HG03439 (cell line): ENCODE measurements around the gene INTS6.

Source experiments
- ATAC-seq: cut with Tn5 transposase; IDR thresholded peaks from one replicate; pipeline ENCODE4 v1.9.1; 2021; ENCODE audit warnings: mild to moderate bottlenecking, moderate library complexity; ENCODE audit not compliant: unreplicated experiment

Gene INTS6

DNA sequence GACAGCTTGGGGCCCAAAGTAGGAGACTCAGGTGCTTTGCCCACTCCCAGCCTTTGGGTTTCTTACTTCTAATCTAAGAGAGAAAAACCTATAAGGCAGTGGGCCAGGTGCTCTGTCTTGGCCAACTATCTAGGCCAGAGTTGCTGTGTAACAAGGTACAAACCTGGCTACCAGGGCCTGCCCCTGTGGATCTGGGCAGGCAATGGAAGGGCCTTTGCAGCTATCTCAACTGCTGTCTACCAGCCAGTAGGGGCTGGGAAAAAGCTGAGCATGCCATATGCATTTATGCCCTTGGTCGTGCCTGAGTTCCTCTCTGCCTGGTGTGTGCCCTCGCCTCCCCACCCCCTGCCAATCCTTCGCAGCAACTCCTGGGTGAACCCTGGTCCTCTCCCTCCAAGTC lies 130.0 kb downstream of the INTS6 start:
- ATAC-seq = no peak

DNA sequence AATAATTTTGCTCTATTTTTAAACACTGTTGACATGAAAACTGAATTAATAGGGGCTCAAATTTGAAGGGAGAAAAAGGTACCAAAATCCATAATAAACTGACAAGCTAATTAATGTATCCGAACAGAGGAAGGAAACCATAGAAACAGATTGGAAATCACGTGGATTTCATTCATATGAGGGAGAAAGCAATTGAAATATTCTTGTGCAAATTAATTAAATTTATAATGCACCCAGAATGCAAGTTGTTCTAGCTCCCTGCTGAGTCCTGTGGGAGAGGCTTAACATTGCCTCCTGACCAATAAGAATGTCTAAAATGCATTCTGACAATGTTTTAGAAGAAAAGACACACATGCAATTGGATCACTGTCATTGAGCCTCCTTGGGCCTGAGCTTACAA lies 131.0 kb downstream of the INTS6 start:
- ATAC-seq = no peak

GRCh38 chr13:51318876-51319275 lies 134.0 kb downstream of the INTS6 start:
- no peak for ATAC-seq

GRCh38 chr13:51318015-51318414 lies 134.8 kb downstream of the INTS6 start:
- ATAC-seq = no peak

GRCh38 chr13:51317262-51317661 lies 135.6 kb downstream of the INTS6 start:
- no peak for ATAC-seq

- no peak for ATAC-seq
These were observed 139.2 kb downstream of the INTS6 start for GRCh38 chr13:51313619-51314018.

DNA sequence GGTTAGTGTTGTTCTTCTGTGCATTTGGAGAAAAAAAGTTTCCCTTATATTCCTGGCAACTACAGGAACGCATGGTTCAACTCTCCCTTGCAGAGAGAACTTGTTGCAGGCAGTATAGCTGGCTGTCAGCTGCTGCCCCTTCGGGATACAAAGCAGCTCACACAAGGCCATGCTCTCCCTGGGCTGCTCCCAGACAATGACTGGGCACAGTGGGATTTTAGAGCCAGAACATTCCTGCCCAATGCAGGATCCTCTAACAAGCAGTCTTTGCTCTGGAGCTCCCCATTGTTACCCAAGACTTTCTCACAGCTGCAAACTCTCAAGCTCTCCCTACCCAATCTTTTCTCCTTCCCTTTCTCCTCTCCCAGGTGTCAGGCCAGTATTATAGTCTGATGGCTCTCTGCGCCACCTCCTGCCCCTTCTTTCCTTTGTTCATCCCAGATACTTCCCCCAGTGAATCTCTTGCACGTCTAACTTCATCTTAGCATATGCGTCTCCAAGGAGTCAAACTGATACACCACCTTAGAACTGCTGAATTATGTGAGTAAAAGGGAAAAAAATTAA lies 140.8 kb downstream of the INTS6 start:
- ATAC-seq = no peak
